Chondrocyte (in vitro differentiated cells): ENCODE measurements around the gene ELAPOR2. TPM values are rescaled to one million over a fixed set of nuclear protein-coding genes. Genes with fewer than 3 reads are reported as not detected.

Source experiments
- DNase-seq: peaks from one replicate; pipeline ENCODE4 v3.0.0; 2021; ENCODE audit warnings: mixed read lengths, low spot score
- H3K27ac Mint-ChIP-seq: one replicate; pipeline ENCODE4 v1.8.0; 2021; ENCODE audit warnings: mild to moderate bottlenecking, moderate library complexity, mixed read lengths; ENCODE audit not compliant: unreplicated experiment
- H3K27me3 Mint-ChIP-seq: 2 replicates; pipeline ENCODE4 v1.8.0; 2021; ENCODE audit warnings: low read depth, mixed read lengths
- H3K36me3 Mint-ChIP-seq: 2 replicates; pipeline ENCODE4 v1.8.0; 2021; ENCODE audit warnings: low read depth, mixed read lengths
- H3K4me1 Mint-ChIP-seq: 2 replicates; pipeline ENCODE4 v1.8.0; 2021; ENCODE audit warnings: low read depth, mild to moderate bottlenecking, mixed read lengths
- H3K4me3 Mint-ChIP-seq: one replicate; pipeline ENCODE4 v1.8.0; 2021; ENCODE audit warnings: mild to moderate bottlenecking, moderate library complexity, mixed read lengths; ENCODE audit not compliant: unreplicated experiment
- H3K9me3 Mint-ChIP-seq: 2 replicates; pipeline ENCODE4 v1.8.0; 2021; ENCODE audit warnings: low read depth, mixed read lengths
- CTCF ChIP-seq: fragments of 200-600 bp; sonication (generic); IDR thresholded peaks from 2 replicates; pipeline ENCODE4 v1.5.0; 2021; ENCODE audit warnings: antibody characterized with exemption, mild to moderate bottlenecking, moderate library complexity
- total RNA-seq: library from RNA; stranded (reverse); gene quantifications from 3 replicates; pipeline ENCODE4 v1.2.1, GENCODE V29; 2021

ELAPOR2 gene
- total RNA-seq, 1 donor from 2014 or later, result 16.9 TPM

- H3K36me3 Mint-ChIP-seq, result peaks cover 2% of the 10 kb centered on the region
- peak overlapping the region; percentile 94 for H3K4me3 Mint-ChIP-seq
- DNase-seq, result no peak
- H3K27me3 Mint-ChIP-seq, result no peaks in the 10 kb centered on the region
- TF ChIP-seq CTCF, result no peak
- H3K4me1 Mint-ChIP-seq, result peaks cover 16% of the 10 kb centered on the region
- peak overlapping the region; percentile 86 for H3K27ac Mint-ChIP-seq
- peaks cover 8% of the 10 kb centered on the region for H3K9me3 Mint-ChIP-seq
Observed at GRCh38 chr7:87038993-87039690, 20.3 kb downstream of the ELAPOR2 start.

- H3K9me3 Mint-ChIP-seq, result peaks cover 3% of the 10 kb centered on the region
- H3K36me3 Mint-ChIP-seq, result no peaks in the 10 kb centered on the region
- H3K4me1 Mint-ChIP-seq, result peaks cover 16% of the 10 kb centered on the region
- H3K27ac Mint-ChIP-seq, result no peak overlapping the region
- H3K4me3 Mint-ChIP-seq, result no peak overlapping the region
- no peak for TF ChIP-seq CTCF
- DNase-seq, result no peak
- no peaks in the 10 kb centered on the region for H3K27me3 Mint-ChIP-seq
Observed at GRCh38 chr7:87036985-87037384, 22.5 kb downstream of the ELAPOR2 start.

GRCh38 chr7:87032604-87033339, 26.7 kb downstream of the ELAPOR2 start:
- no peaks in the 10 kb centered on the region for H3K36me3 Mint-ChIP-seq
- H3K9me3 Mint-ChIP-seq, result no peaks in the 10 kb centered on the region
- TF ChIP-seq CTCF, result no peak
- no peak overlapping the region for H3K27ac Mint-ChIP-seq
- no peak overlapping the region for H3K4me3 Mint-ChIP-seq
- H3K4me1 Mint-ChIP-seq, result peaks cover 4% of the 10 kb centered on the region
- DNase-seq, result no peak
- no peaks in the 10 kb centered on the region for H3K27me3 Mint-ChIP-seq

GRCh38 chr7:87029078-87029477, 30.4 kb downstream of the ELAPOR2 start:
- H3K9me3 Mint-ChIP-seq, result no peaks in the 10 kb centered on the region
- no peak for TF ChIP-seq CTCF
- no peak overlapping the region for H3K4me3 Mint-ChIP-seq
- no peak overlapping the region for H3K27ac Mint-ChIP-seq
- no peaks in the 10 kb centered on the region for H3K27me3 Mint-ChIP-seq
- DNase-seq, result no peak
- no peaks in the 10 kb centered on the region for H3K36me3 Mint-ChIP-seq
- H3K4me1 Mint-ChIP-seq, result peaks cover 3% of the 10 kb centered on the region

GRCh38 chr7:87028636-87029035, 30.8 kb downstream of the ELAPOR2 start:
- Mint-ChIP-seq H3K4me3 (no peak overlapping the region), H3K9me3 (no peaks in the 10 kb centered on the region), H3K36me3 (no peaks in the 10 kb centered on the region), H3K4me1 (peaks cover 3% of the 10 kb centered on the region), H3K27me3 (no peaks in the 10 kb centered on the region), H3K27ac (no peak overlapping the region)
- DNase-seq, result no peak
- TF ChIP-seq CTCF, result no peak
